Psoas muscle (tissue), 8 donors: Measurements from ENCODE around the gene ZNF197. TPM values are rescaled to one million over a fixed set of nuclear protein-coding genes. Genes with fewer than 3 reads are reported as not detected.

Experiments used
- ATAC-seq, 4 donors: fragments of 200-7000 bp; cut with Tn5 transposase; one replicate each; pipeline ENCODE4 v1.9.1; 2020; ENCODE audit warnings: moderate library complexity in 3 of 4, mild to moderate bottlenecking in 2 of 4
- DNase-seq, 2 donors: peaks; one replicate each; pipeline ENCODE4 v3.0.0-alpha.2; 2020
- H3K27ac ChIP-seq: fragments of 200-600 bp; one replicate; pipeline ENCODE4 v1.8.0; 2022
- H3K27me3 ChIP-seq, 3 donors: fragments of 200-600 bp in 1 of 3; one replicate each; pipeline versions ENCODE4 v1.6.1 to v1.8.0; 2013 to 2022; ENCODE audit warnings: low read length in 2 of 3, mild to moderate bottlenecking in 2 of 3, moderate library complexity in 1 of 3; ENCODE audit not compliant: insufficient read depth in 3 of 3
- H3K36me3 ChIP-seq, 2 donors: fragments of 200-600 bp in 1 of 2; one replicate each; pipeline versions ENCODE4 v1.6.1 to v1.8.0; 2013 to 2022; ENCODE audit warnings: low read depth in 1 of 2, mild to moderate bottlenecking in 1 of 2, moderate library complexity in 1 of 2; ENCODE audit not compliant: insufficient read depth in 1 of 2
- H3K4me1 ChIP-seq: fragments of 200-600 bp; one replicate; pipeline ENCODE4 v1.8.0; 2022
- H3K4me3 ChIP-seq: fragments of 200-600 bp; one replicate; pipeline ENCODE4 v1.8.0; 2022; ENCODE audit warnings: mild to moderate bottlenecking
- H3K9me3 ChIP-seq: fragments of 200-600 bp; one replicate; pipeline ENCODE4 v1.8.0; 2022
- CTCF ChIP-seq: fragments of 200-600 bp; IDR thresholded peaks from one replicate; pipeline ENCODE4 v1.8.0; 2022; ENCODE audit warnings: antibody characterized with exemption
- WGBS, 3 donors: extraction: QIAGEN DNeasy Blood & Tissue Kit; methylation state at CpG; one replicate each; pipeline versions ENCODE4 v1.1.6 to v1.1.7; 2013; 5-methylcytosine and 5-hydroxymethylcytosine counted together
- intact Hi-C, 2 donors: fragments of 100-400 bp; cut with DNase I; formaldehyde crosslinking; loops; one replicate each; pipeline versions ENCODE4 v1.11.0 to v1.14.2; 2022
- polyA plus RNA-seq, 3 donors: library from polyadenylated mRNA; stranded (reverse); fragments of 200-250 nt; gene quantifications; one replicate each; pipeline ENCODE4 v1.2.3, GENCODE V29; 2013
- total RNA-seq, 4 donors: library from RNA; stranded (reverse); fragmentation: NEBNext Ultra II Directional in 2 of 4; extraction: Animal tissue kit (Norgen Biotek cat#: 25700) in 2 of 4; gene quantifications; one replicate each; pipeline versions ENCODE4 v1.2.1 to v1.2.4, GENCODE V29; 2021 to 2023
- donor health status: healthy with polysubstance abuse.
- donor health status: DM: no; HTN: no; CAD: no; lungs with moderate emphysema.
- donor health status: Bipolar disorder and iron deficiency.
- donor health status: healthy.
- donor health status: DM: yes; HTN: yes; CAD: no.
- donor health status: DM: no; HTN: no; CAD: no.
- donor health status: DM: no; HTN: no; CAD: no.
- donor health status: DM: yes; HTN: yes; CAD: no.

ZNF197 gene
- total and polyA plus RNA-seq, 7 donors, result 5.2 to 19.1 (median 15.3) TPM

- WGBS, 3 donors, result 2% methylated on average over 48 of the region's 48 CpGs
- intact Hi-C loops, result no loop called here
- peak; percentile 37 to 93 (median 82) for ATAC-seq
Observed at GRCh38 chr3:44685128-44685800, 60.4 kb downstream of the ZNF197 start.

DNA sequence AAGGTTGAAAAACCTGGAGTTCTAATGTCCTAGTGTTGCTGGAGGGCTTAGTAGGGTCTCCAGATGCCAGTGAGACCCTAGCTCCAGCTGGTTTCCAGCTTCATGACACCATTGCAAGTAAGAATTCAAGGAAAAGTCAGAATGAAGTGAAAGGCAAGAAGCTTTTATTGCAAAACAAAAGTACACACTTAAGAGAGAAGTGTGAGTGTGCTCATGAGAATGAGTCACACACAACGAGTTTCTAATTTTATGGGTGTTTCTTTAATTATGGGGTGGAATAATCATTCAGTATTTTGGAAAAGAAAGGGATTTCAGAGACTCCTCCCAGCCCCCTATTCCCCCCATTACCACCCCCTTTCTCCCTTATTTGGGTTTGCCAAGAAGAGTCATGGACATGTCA, 63.1 kb downstream of the ZNF197 start:
- Histone ChIP-seq H3K9me3 (no peaks in the 10 kb centered on the region), H3K4me1 (no peaks in the 10 kb centered on the region), H3K36me3 (no peaks in the 10 kb centered on the region), H3K27me3 (peaks cover 0 to 15% (median 2%) of the 10 kb centered on the region in 3 donors), H3K4me3 (no peak overlapping the region), H3K27ac (no peak overlapping the region)
- DNase-seq (no peak), ATAC-seq (no peak)
- WGBS, 3 donors, result 46 to 60% (median 52%) methylated on average over 1 of the region's 1 CpG
- no peak for TF ChIP-seq CTCF
- intact Hi-C loops, result no loop called here

More at GRCh38 chr3:44685128-44685800, 60.4 kb downstream of the ZNF197 start:
- H3K27me3 ChIP-seq, result peaks cover 0 to 10% (median 2%) of the 10 kb centered on the region in 3 donors
- no peak for TF ChIP-seq CTCF
- H3K36me3 ChIP-seq, result no peaks in the 10 kb centered on the region
- no peaks in the 10 kb centered on the region for H3K4me1 ChIP-seq
- DNase-seq, result peak; percentile 75 to 82
- H3K4me3 ChIP-seq, result peak overlapping the region; percentile 74
- peak overlapping the region; percentile 30 for H3K27ac ChIP-seq
- H3K9me3 ChIP-seq, result no peaks in the 10 kb centered on the region

Other genes starting within 250 kb of the ZNF197 start
- gene ZNF445, start 147.4 kb upstream of the ZNF197 start, total RNA-seq, result 10 to 100 TPM in 1 of 4 donors, 1 to 10 TPM in 3; 7.3 to 16.8 (median 9.7) TPM
- gene ZNF445, start 147.4 kb upstream of the ZNF197 start, polyA plus RNA-seq, result 1 to 10 TPM; 1.6 to 8.0 (median 2.5) TPM
- 1 to 10 TPM in 3 of 4 donors, under 1 TPM in 1; 0.99 to 2.1 (median 1.2) TPM for gene ZKSCAN7, start 69.8 kb upstream of the ZNF197 start, total RNA-seq
- under 1 TPM; 0.59 to 0.95 (median 0.79) TPM for gene ZKSCAN7, start 69.8 kb upstream of the ZNF197 start, polyA plus RNA-seq
- gene ZNF660, start 40.1 kb upstream of the ZNF197 start, total RNA-seq, result 1 to 10 TPM in 1 of 4 donors, under 1 TPM in 3; 0.24 to 1.2 (median 0.74) TPM
- gene ZNF660, start 40.1 kb upstream of the ZNF197 start, polyA plus RNA-seq, result under 1 TPM; 0.18 to 0.21 (median 0.18) TPM
- 1 to 10 TPM; 3.6 to 7.9 (median 5.3) TPM for gene ZNF35, start 23.7 kb downstream of the ZNF197 start, total RNA-seq
- gene ZNF35, start 23.7 kb downstream of the ZNF197 start, polyA plus RNA-seq, result 10 to 100 TPM in 1 of 3 donors, 1 to 10 TPM in 2; 2.8 to 13.7 (median 3.3) TPM
- 1 to 10 TPM; 3.2 to 4.0 (median 3.7) TPM for gene ZNF502, start 87.6 kb downstream of the ZNF197 start, total RNA-seq
- gene ZNF502, start 87.6 kb downstream of the ZNF197 start, polyA plus RNA-seq, result 1 to 10 TPM; 2.1 to 7.1 (median 3.1) TPM
- gene ZNF501, start 104.6 kb downstream of the ZNF197 start, total RNA-seq, result 1 to 10 TPM; 1.6 to 3.4 (median 2.6) TPM
- gene ZNF501, start 104.6 kb downstream of the ZNF197 start, polyA plus RNA-seq, result 1 to 10 TPM; 1.4 to 4.1 (median 1.6) TPM
- gene KIAA1143, start 136.6 kb downstream of the ZNF197 start, total RNA-seq, result 10 to 100 TPM; 26.7 to 45.7 (median 33.4) TPM
- 10 to 100 TPM in 1 of 3 donors, 1 to 10 TPM in 2; 8.8 to 25.6 (median 9.7) TPM for gene KIAA1143, start 136.6 kb downstream of the ZNF197 start, polyA plus RNA-seq
- under 1 TPM; 0.07 to 0.45 (median 0.29) TPM for gene KIF15, start 136.8 kb downstream of the ZNF197 start, total RNA-seq
- 1 to 10 TPM in 1 of 3 donors, under 1 TPM in 2; 0.13 to 1.2 (median 0.25) TPM for gene KIF15, start 136.8 kb downstream of the ZNF197 start, polyA plus RNA-seq
- gene TMEM42, start 236.9 kb downstream of the ZNF197 start, total RNA-seq, result 10 to 100 TPM in 2 of 4 donors, 1 to 10 TPM in 2; 7.5 to 15.6 (median 9.8) TPM
- 10 to 100 TPM; 12.5 to 14.0 (median 12.5) TPM for gene TMEM42, start 236.9 kb downstream of the ZNF197 start, polyA plus RNA-seq
- not detected for gene TGM4, start 249.6 kb downstream of the ZNF197 start, total RNA-seq
- gene TGM4, start 249.6 kb downstream of the ZNF197 start, polyA plus RNA-seq, result not detected